GM18498 (cell line): Measurements from ENCODE around the gene CRB3.
"Not testable (repeated sequence)": the region's sequence is repeated elsewhere in the genome, so short reads cannot be mapped to it uniquely, and the experiment has no call there.

Source experiments
- ATAC-seq: cut with Tn5 transposase; IDR thresholded peaks from one replicate; pipeline ENCODE4 v1.9.1; 2021; ENCODE audit warnings: mild to moderate bottlenecking, moderate library complexity; ENCODE audit not compliant: unreplicated experiment

CRB3 gene

GRCh38 chr19:6490134-6490533 is 26.1 kb downstream of the CRB3 start:
- ATAC-seq = no peak

- ATAC-seq = no peak
These were observed 27.9 kb downstream of the CRB3 start for GRCh38 chr19:6491802-6492592.

DNA sequence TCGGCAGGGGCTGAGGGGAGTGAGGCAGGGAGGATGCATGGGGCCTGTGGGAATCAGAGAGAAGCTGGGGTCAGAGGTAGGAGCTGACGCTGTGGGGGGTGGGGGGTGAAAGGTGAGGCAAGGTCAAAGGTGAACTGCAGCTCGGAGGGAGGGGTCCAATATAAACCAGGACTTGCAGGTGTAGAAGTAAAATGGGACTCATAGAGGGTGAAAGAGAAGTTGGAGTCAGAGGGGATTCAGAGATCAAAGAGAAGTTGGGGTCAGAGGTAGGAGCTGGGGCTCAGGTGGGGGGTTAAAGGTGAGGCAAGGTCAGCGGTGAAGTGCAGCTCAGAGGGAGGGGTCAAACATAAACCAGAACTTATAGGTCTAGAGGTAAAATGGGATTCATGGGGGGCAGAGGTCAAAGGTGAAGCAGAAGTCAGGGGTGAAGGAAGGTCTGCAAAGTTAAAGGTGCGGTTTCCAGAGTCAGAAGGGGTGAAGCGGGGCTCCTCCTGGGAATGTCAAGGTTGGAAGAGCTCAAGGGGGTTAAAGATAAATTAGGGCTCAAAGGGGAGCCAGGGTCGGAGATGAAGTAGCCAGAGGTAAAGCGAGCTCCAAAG is 30.5 kb downstream of the CRB3 start:
- ATAC-seq = no peak

DNA sequence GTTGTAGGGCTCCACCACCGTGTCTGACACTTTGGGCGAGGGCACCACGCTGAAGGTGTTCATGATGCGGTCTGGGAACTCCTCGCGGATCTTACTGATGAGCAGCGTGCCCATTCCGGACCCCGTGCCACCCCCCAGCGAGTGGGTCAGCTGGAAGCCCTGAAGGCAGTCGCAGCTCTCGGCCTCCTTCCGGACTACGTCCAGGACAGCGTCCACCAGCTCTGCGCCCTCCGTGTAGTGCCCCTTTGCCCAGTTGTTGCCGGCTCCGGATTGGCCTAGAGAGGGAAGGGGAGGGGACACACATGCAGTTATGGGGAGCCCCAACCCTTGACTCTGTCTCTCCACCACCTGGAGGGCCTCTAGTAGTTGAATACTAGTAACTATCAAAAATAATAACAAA is 31.9 kb downstream of the CRB3 start:
- no peak for ATAC-seq

DNA sequence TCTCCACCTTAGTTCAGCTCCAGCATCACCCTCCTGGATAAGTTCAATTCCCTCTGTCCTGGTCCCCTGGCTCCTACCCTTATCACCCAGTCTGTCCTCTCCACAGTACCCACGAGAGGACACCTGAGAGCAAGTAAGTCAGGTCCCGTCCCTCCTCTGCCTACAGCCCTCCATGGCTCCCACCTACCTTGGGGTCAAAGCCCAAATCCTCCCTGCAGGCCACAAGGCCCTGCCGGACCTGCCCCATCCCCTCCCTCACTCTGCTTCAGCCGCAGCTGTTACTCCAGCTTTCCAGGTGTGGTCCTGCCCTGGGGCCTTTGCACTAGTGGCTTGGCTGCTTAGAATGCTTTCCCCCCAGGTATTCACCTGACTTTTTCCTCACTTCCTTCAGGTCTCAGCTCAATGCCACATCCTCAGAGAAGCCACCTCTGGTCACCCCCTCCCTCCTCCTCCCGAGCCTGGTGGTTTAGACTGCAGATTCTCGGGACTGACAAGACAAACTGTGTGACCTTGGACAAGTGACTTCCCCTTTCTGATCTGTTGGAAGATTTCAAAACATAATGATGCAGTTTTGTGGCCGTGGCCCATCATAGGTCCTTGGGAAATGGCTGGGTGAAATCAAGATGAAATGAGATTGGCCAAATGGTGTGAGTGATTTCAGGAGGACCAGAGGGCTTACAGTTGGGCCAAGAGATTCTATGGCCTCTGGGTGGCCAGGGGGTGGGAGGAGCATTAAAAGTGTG is 34.4 kb downstream of the CRB3 start:
- no peak for ATAC-seq

GRCh38 chr19:6499052-6499790 is 35.1 kb downstream of the CRB3 start:
- no peak for ATAC-seq

DNA sequence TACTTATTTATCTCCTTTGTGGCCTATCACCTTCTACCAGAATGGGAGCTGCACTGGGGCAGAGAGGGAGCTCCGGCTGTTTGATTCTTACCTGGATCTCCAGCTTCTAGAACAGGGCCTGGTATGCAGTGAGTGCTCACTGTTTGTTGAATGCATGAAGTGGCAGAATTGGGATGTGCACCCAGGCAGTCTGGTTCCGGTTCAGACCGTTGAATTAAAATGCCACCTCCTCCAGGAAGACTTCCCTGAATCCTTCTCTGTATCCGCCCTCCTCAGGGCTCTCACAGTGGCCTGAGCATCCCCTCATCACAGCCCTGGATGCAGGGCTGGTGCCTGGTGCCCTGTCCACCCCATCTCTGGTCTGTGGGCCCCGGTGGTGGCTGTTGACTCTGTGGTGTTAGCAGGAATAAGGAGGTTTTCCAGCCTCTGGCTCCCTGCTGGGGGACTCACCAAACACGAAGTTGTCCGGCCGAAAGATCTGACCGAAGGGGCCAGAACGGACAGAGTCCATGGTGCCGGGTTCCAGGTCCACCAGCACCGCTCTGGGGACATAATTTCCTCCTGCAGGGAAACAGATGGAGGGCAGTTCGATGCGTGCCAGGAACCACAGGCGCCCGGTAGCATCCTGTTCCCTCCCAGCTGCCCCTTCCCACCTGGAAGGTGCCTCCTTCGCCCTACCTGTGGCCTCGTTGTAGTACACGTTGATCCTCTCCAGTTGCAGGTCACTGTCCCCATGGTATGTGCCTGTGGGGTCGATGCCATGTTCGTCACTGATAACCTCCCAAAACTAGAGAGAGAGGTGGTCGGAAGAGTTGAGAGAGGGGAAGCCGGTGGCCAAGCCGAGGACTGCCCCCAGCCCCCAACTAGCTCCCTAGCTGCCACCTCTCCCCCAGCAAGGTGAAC is 37.0 kb downstream of the CRB3 start:
- no peak for ATAC-seq

GRCh38 chr19:6501740-6502648 is 37.9 kb downstream of the CRB3 start, which contains the start of gene TUBB4A:
Gene TUBB4A, minus strand, starts transcription at chr19:6502309. Its CDS starts 97 bp downstream, at chr19:6502212.
- ATAC-seq = no peak

DNA sequence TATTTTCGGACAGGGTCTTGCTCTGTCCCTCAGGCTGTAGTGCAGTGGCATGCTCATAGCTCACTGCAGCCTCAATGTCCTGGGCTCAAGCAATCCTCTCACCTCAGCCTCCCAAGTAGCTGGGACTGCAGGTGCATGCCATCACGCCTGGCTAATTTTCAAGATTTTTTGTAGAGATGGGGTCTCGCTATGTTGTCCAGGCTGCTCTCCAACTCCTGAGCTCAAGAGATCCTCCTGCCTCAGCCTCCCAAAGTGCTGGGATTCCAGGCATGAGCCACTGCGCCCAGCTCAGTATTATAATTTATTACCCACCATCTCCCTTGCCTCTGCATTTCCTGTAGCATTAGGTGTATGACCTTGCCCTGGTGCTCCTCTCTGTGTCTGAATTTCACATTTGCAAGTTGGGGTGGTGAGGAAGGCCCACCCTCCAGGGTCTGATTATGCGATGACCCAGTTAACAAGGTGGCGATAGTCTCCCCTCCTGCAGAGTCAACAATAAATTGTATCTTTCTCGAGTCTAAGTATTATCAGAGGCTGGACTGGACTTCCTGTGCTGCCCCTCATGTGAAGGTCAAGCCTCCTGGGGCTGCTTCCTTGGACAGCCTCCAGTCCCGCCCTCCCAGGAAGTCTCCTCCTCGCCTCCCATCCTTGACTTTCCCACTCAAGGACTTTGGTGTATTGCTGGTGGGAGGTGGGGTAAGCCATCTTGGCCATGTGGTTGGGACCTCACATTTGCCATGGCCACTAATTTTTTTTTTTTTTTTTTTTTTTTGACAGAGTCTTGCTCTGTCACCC is 39.5 kb downstream of the CRB3 start:
- no peak for ATAC-seq

DNA sequence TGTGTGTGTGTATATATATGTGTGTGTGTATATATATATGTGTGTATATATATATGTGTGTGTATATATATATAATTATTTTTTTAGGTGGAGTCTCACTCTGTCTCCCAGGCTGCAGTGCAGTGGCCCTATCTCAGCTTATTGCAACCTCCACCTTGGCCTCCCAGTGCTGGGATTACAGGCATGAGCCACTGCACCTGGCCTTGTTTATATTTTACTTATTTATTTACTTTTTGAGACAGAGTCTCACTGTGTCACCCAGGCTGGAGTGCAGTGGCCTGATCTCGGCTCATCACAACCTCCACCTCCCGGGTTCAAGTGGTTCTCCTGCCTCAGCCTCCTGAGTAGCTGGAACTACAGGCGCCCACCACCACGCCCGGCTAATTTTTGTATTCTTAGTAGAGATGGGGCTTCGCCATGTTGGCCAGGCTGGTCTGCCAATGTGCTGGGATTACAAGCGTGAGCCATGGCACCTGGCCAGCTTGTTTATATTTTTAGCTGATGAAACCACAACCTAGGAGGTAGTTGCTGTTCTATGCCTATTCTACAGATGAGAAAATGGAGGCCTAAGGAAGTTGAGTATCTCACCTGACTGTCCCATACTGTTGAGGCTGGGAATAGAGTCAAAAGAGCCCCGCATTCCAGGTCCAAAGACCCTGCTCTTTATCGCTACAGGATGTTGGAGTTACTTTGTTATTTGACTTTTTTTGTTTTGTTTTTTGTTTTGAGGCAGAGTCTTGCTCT is 44.1 kb downstream of the CRB3 start:
- not testable (repeated sequence) for ATAC-seq

DNA sequence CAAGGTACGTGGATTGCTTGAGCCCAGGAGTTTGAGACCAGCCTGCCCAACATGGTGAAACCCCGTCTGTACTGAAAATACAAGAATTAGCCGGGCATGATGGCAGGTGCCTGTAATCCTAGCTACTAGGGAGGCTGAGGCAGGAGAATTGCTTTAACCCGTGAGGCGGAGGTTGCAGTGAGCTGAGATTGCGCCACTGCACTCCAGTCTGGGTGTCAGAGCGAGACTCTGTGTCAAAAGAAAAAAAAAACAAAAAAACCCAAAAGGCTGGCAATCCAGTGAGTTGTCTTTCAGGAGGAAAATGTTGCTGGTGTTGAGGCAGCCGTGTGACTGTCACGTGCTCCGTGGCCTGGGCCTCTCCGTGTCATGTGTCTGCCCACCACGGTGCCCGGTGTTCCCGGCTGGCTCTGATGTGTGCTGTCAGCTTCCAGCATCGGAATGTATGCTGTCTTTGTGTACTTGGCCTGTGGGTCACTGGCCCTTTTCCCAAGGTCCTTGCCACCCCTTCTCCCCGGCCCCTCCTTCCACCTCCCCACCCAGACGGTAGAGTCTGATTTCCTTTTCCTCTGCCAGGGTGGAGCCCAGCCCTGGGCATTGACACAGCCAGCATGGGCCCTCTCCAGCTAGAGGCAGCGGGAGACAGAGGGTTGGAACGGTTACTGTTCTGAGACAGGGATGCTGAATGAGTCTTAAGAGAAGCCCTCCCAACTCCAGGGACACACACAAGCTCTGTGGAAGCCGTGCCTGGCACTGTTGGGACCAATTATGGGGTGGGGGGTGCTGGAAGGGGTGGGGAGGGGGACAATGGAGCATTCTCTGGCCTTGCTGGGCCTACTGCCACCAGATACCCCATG is 45.3 kb downstream of the CRB3 start:
- ATAC-seq = no peak

DNA sequence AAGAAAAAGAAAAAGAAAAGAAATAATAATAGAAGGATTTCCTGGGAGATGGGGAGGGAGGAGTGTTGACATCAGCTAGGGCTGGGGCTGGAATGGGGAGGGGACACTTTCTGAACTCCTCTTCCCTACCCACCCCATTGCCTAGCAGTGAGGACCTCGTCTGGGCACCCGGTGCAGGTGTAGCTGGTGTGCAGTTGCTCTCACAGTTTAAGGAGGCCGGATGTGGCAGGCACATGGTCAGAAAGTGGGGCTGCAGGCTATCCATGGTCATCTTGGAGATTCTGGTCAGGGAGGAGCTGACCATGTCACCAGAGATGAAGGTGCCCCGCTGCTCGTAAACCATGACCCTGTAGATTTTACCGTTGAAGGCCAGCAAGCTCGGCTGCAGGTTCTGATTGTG is 46.5 kb downstream of the CRB3 start:
- ATAC-seq = no peak

DNA sequence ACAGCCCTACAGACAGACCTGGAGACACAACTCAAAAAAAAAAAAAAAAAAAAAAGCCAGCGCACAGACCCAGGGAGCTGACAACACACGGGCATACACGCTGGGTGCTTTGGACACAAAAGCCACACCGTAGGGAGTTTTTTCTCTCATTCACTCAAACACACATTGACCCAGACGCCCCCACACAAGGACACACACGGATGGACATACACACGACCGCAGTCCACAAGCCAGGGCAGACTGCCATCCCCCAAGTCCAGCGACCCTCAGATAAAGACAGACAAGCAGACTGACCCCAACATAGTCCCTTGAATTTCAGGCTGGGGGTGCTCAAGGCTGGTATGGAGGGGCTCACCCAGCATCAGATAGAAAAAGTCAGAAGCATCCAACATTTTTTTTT is 50.0 kb downstream of the CRB3 start:
- ATAC-seq = no peak

GRCh38 chr19:6514926-6515544 is 51.0 kb downstream of the CRB3 start:
- ATAC-seq = no peak

- ATAC-seq = peak; percentile 41
These were observed 52.1 kb downstream of the CRB3 start for GRCh38 chr19:6516018-6516658.
